Measurements from ENCODE around the gene GRK7. TPM values are rescaled to one million over a fixed set of nuclear protein-coding genes. Genes with fewer than 3 reads are reported as not detected.
A peak's percentile ranks its signal among the peaks of the same experiment; 100 is the strongest.

The GRK7 gene
- total and polyA plus RNA-seq, 9 of the 15 experiments (the other 6 are each of a cell fraction or from before 2014, with no cell fraction given): 0.01 to 0.08 (median 0.04) TPM; not detected in 3

GRCh38 chr3:141737093-141737492, 26.1 kb upstream of the GRK7 start (continued):
- TF ChIP-seq ZNF639 (CRISPR knock-in tag; conservative IDR thresholded peaks at IDR 0.05 in 1 of 2, IDR thresholded peaks at IDR 0.05 in 1 of 2) (0 out of 4 replicates have a peak, but pooled peaks of 1 of the 2 experiments have one; percentile 7), ZBTB49 (CRISPR knock-in tag; IDR thresholded peaks at IDR 0.05; ENCODE audit: borderline replicate concordance) (no peak), ZMIZ1 (IDR thresholded peaks at IDR 0.05; ENCODE audit: low read depth in 2 of 2, low read length in 2 of 2) (no peak), KLF6 (CRISPR knock-in tag; IDR thresholded peaks at IDR 0.05; ENCODE audit: borderline replicate concordance) (no peak), CBFB (CRISPR knock-in tag; IDR thresholded peaks at IDR 0.05) (no peak), SMC3 (conservative IDR thresholded peaks at IDR 0.05; ENCODE audit: insufficient read depth, low read depth, low read length) (no peak), ZNF12 (CRISPR knock-in tag; IDR thresholded peaks at IDR 0.05) (no peak), ZNF766 (CRISPR knock-in tag; conservative IDR thresholded peaks at IDR 0.05) (0 out of 2 replicates have a peak, but pooled peaks have one; percentile 3), ZNF212 (CRISPR knock-in tag; IDR thresholded peaks at IDR 0.05) (no peak), ZNF583 (CRISPR knock-in tag; IDR thresholded peaks at IDR 0.05) (no peak), PML (IDR thresholded peaks at IDR 0.05; ENCODE audit: low read length) (no peak), ZC3H11A (IDR thresholded peaks at IDR 0.05; ENCODE audit: low read depth, low read length) (no peak), ZBTB2 (IDR thresholded peaks at IDR 0.05) (no peak)

Data from K562 (cell line).